Measurements from ENCODE around the gene C1orf185. TPM values are rescaled to one million over a fixed set of nuclear protein-coding genes. Genes with fewer than 3 reads are reported as not detected.

Gene C1orf185
- total RNA-seq, 1 experiment from 2014 or later = not detected

DNA sequence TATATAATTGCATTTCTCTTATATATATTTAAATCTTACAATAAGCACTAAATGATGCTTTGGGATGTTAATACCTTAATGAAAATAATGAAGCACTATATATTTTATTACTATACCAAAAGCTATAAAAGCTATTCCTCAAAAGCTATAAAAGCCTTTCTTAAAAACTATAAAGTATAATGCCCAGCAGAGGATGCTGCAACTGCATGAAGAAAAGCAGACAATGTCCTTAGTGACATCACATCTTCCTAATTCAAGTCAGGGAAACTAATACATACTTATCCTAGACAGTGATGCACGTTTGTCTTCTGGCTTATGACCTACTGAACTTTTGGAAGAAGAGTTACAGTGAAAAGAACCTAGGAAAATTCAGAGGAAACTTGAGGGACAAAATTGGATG, 13.6 kb upstream of the C1orf185 start:
- BruUV-seq (replicated peaks) = no TSS peak
- in situ Hi-C loops (cut with HindIII; ENCODE audit: low pct_unique_long_range_greater_than_20kb, low sequenced_read_pairs) = no loop called here

GRCh38 chr1:51093581-51093980, 8.4 kb upstream of the C1orf185 start:
- Histone ChIP-seq H3K4me1 (ENCODE audit: control insufficient read depth, insufficient read depth, low read length) (no peaks in the 10 kb centered on the region), H3K9me3 (ENCODE audit: control insufficient read depth, insufficient read depth, low read depth, low read length) (no peaks in the 10 kb centered on the region)

More for the DNA sequence above, 13.6 kb upstream of the C1orf185 start:
- intact Hi-C loops (cut with micrococcal nuclease; ENCODE audit: unreplicated experiment) = loop anchor here (1.0 kb wide), 1 partner anchor 101 kb away; no protein-coding TSS in a partner anchor
- POLR2A ChIA-PET = no interaction called here
- Histone ChIP-seq H3K9me3 (ENCODE audit: control insufficient read depth, insufficient read depth, low read depth, low read length) (no peaks in the 10 kb centered on the region), H3K4me3 (ENCODE audit: low read depth in 2 of 2, low read length in 2 of 2) (no peak overlapping the region), H3K27ac (ENCODE audit: low read length) (no peak overlapping the region), H3K36me3 (ENCODE audit: control insufficient read depth, insufficient read depth, low read length) (no peaks in the 10 kb centered on the region), H3K27me3 (ENCODE audit: control insufficient read depth, insufficient read depth, low read length) (no peaks in the 10 kb centered on the region; the same call in 1 of the 2 replicates), H3K4me1 (ENCODE audit: control insufficient read depth, insufficient read depth, low read length) (no peaks in the 10 kb centered on the region)
- CTCF ChIA-PET = interaction anchor here (1.0 kb wide), 1 partner anchor 101 kb away, joined by 9 read pairs; no protein-coding TSS in a partner anchor
- TF ChIP-seq CTCF (IDR thresholded peaks at IDR 0.05) (peak; percentile 39; the same call in 1 of the 2 replicates), POLR2AphosphoS5 (IDR thresholded peaks at IDR 0.05; ENCODE audit: low read depth, low read length) (no peak), REST (IDR thresholded peaks at IDR 0.05; ENCODE audit: insufficient read depth in 1 of 2, low read depth in 2 of 2, low read length in 1 of 2) (no peak)
- no peak for ATAC-seq
- peak; percentile 5 for DNase-seq (ENCODE audit: low read depth, low spot score)

More at GRCh38 chr1:51093581-51093980, 8.4 kb upstream of the C1orf185 start:
- POLR2A ChIA-PET = no interaction called here
- no peaks in the 10 kb centered on the region for H3K36me3 ChIP-seq (ENCODE audit: control insufficient read depth, insufficient read depth, low read length)
- no peak for DNase-seq (ENCODE audit: low read depth, low spot score)
- TF ChIP-seq SIN3A (IDR thresholded peaks at IDR 0.05; ENCODE audit: borderline replicate concordance, insufficient read depth, low read depth, low read length) = no peak
- no peak for TF ChIP-seq REST (IDR thresholded peaks at IDR 0.05; ENCODE audit: insufficient read depth in 1 of 2, low read depth in 2 of 2, low read length in 1 of 2)
- no peak for TF ChIP-seq CTCF (IDR thresholded peaks at IDR 0.05)
- no peak for TF ChIP-seq POLR2AphosphoS5 (IDR thresholded peaks at IDR 0.05; ENCODE audit: low read depth, low read length)
- no peak for TF ChIP-seq TCF7L2 (IDR thresholded peaks at IDR 0.05; ENCODE audit: low read depth, low read length)
- intact Hi-C loops (cut with micrococcal nuclease; ENCODE audit: unreplicated experiment) (no loop called here), in situ Hi-C loops (cut with HindIII; ENCODE audit: low pct_unique_long_range_greater_than_20kb, low sequenced_read_pairs) (no loop called here)
- no peak overlapping the region for H3K27ac ChIP-seq (ENCODE audit: low read length)
- H3K4me3 ChIP-seq (ENCODE audit: low read depth in 2 of 2, low read length in 2 of 2) = no peak overlapping the region
- no peaks in the 10 kb centered on the region; the same call in 1 of the 2 replicates for H3K27me3 ChIP-seq (ENCODE audit: control insufficient read depth, insufficient read depth, low read length)
- CTCF ChIA-PET = no interaction called here
- ATAC-seq = no peak
- BruUV-seq (replicated peaks) = no TSS peak
